NCI-H1105 (cell line): Measurements from ENCODE around the gene FOXP2.
"Not testable (repeated sequence)": the region's sequence is repeated elsewhere in the genome, so short reads cannot be mapped to it uniquely, and the experiment has no call there.

Experiments
- DNase-seq: peaks from one replicate; lab custom pipeline; 2025; lab: John Stamatoyannopoulos, UW

The FOXP2 gene

GRCh38 chr7:114502454-114503254 lies 88.0 kb downstream of the FOXP2 start:
- peak; percentile 2 for DNase-seq

GRCh38 chr7:114504586-114504985 lies 90.0 kb downstream of the FOXP2 start:
- DNase-seq: no peak

- DNase-seq: no peak
Measured at GRCh38 chr7:114507381-114507780, 92.8 kb downstream of the FOXP2 start.

GRCh38 chr7:114508086-114508485 lies 93.5 kb downstream of the FOXP2 start:
- no peak for DNase-seq

GRCh38 chr7:114510824-114511223 lies 96.2 kb downstream of the FOXP2 start:
- not testable (repeated sequence) for DNase-seq

GRCh38 chr7:114519240-114519639 lies 104.6 kb downstream of the FOXP2 start:
- DNase-seq: no peak

GRCh38 chr7:114522081-114522480 lies 107.5 kb downstream of the FOXP2 start:
- no peak for DNase-seq

GRCh38 chr7:114527589-114527988 lies 113.0 kb downstream of the FOXP2 start:
- DNase-seq: no peak

GRCh38 chr7:114530057-114530611 lies 115.5 kb downstream of the FOXP2 start:
- peak; percentile 59 for DNase-seq

GRCh38 chr7:114531326-114531725 lies 116.7 kb downstream of the FOXP2 start:
- no peak for DNase-seq

GRCh38 chr7:114533131-114533530 lies 118.5 kb downstream of the FOXP2 start:
- peak; percentile 30 for DNase-seq

GRCh38 chr7:114534953-114535352 lies 120.3 kb downstream of the FOXP2 start:
- no peak for DNase-seq

- DNase-seq: peak; percentile 5
Measured at GRCh38 chr7:114539575-114539974, 125.0 kb downstream of the FOXP2 start.

- no peak for DNase-seq
Measured at GRCh38 chr7:114540291-114540690, 125.7 kb downstream of the FOXP2 start.

GRCh38 chr7:114547346-114547745 lies 132.7 kb downstream of the FOXP2 start:
- DNase-seq: not testable (repeated sequence)

GRCh38 chr7:114548081-114548980 lies 133.7 kb downstream of the FOXP2 start:
- DNase-seq: no peak

- DNase-seq: no peak
Measured at GRCh38 chr7:114554781-114555537, 140.3 kb downstream of the FOXP2 start.

GRCh38 chr7:114567416-114567815 lies 152.8 kb downstream of the FOXP2 start:
- DNase-seq: no peak

GRCh38 chr7:114569220-114569619 lies 154.6 kb downstream of the FOXP2 start:
- no peak for DNase-seq

- no peak for DNase-seq
Measured at GRCh38 chr7:114574384-114574783, 159.8 kb downstream of the FOXP2 start.

- no peak for DNase-seq
Measured at GRCh38 chr7:114575098-114575497, 160.5 kb downstream of the FOXP2 start.

GRCh38 chr7:114580963-114581362 lies 166.3 kb downstream of the FOXP2 start:
- not testable (repeated sequence) for DNase-seq
